HG03457 (cell line): ENCODE results near the gene DNMT3B.
"Not testable (repeated sequence)": the region's sequence is repeated elsewhere in the genome, so short reads cannot be mapped to it uniquely, and the experiment has no call there.

Experiments used
- ATAC-seq: cut with Tn5 transposase; IDR thresholded peaks from one replicate; pipeline ENCODE4 v1.9.1; 2021; ENCODE audit warnings: moderate number of reproducible peaks; ENCODE audit not compliant: unreplicated experiment

Gene DNMT3B

GRCh38 chr20:32761831-32762753 is at the start of gene DNMT3B:
Gene DNMT3B (plus strand): TSS chr20:32762385. CDS start chr20:32780324, 17,939 bp downstream.
- no peak for ATAC-seq

GRCh38 chr20:32718749-32719348 is 43.3 kb upstream of the DNMT3B start:
- ATAC-seq, result no peak

- no peak for ATAC-seq
Observed at GRCh38 chr20:32727683-32728082, 34.5 kb upstream of the DNMT3B start.

- ATAC-seq, result not testable (repeated sequence)
Observed at GRCh38 chr20:32728435-32728834, 33.8 kb upstream of the DNMT3B start.

- ATAC-seq, result not testable (repeated sequence)
Observed at GRCh38 chr20:32729334-32729733, 32.9 kb upstream of the DNMT3B start.

- no peak for ATAC-seq
Observed at GRCh38 chr20:32731882-32732266, 30.3 kb upstream of the DNMT3B start.

- ATAC-seq, result no peak
Observed at GRCh38 chr20:32737371-32738223, 24.6 kb upstream of the DNMT3B start.

GRCh38 chr20:32741151-32741550 is 21.0 kb upstream of the DNMT3B start:
- no peak for ATAC-seq

- ATAC-seq, result no peak
Observed at GRCh38 chr20:32742322-32743236, 19.6 kb upstream of the DNMT3B start.

GRCh38 chr20:32743237-32744112 is 18.7 kb upstream of the DNMT3B start, which contains the start of gene COMMD7:
Gene COMMD7 (minus strand): TSS chr20:32743467. CDS start chr20:32743391, 76 bp downstream.
- ATAC-seq, result peak; percentile 57

- no peak for ATAC-seq
Observed at GRCh38 chr20:32749914-32750637, 12.1 kb upstream of the DNMT3B start.

- no peak for ATAC-seq
Observed at GRCh38 chr20:32751293-32751692, 10.9 kb upstream of the DNMT3B start.

- ATAC-seq, result no peak
Observed at GRCh38 chr20:32751702-32752457, 10.3 kb upstream of the DNMT3B start.

- ATAC-seq, result no peak
Observed at GRCh38 chr20:32752458-32753250, 9.5 kb upstream of the DNMT3B start.

- ATAC-seq, result no peak
Observed at GRCh38 chr20:32753731-32754130, 8.5 kb upstream of the DNMT3B start.

GRCh38 chr20:32756156-32756555 is 6.0 kb upstream of the DNMT3B start:
- no peak for ATAC-seq

- ATAC-seq, result no peak
Observed at GRCh38 chr20:32761417-32761830, 761 bp upstream of the DNMT3B start.
